ENCODE measurements around the gene SLC25A1. TPM values are rescaled to one million over a fixed set of nuclear protein-coding genes. Genes with fewer than 3 reads are reported as not detected.

SLC25A1 gene
- total and polyA plus RNA-seq, 2 of the 8 experiments (the other 6 are each of a cell fraction or from before 2014, with no cell fraction given), result 110 to 148 TPM

DNA sequence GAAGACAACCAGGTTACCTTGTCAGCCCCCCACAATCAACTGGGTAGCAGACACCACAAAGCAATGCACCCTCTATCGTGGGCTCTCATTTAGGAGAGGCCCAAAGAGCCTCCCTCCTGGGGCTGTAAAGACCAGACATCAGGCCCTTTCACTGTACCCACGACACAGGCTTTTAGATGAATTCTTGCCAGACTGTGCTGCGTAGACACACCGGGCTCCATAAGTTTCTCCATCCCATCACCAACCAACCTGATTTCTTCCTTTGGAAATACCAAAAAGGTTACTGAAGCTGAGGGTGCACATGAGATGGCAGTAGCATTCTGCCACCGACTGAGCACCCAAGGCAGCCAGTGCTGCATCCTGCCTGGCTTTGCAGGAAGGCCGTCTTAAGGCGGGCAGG lies 46.4 kb upstream of the SLC25A1 start:
- H4K20me1 ChIP-seq (replicated peaks in 1 of 2; ENCODE audit: control insufficient read depth in 1 of 2, insufficient read depth in 2 of 2, low read length in 2 of 2), result no peaks in the 10 kb centered on the region
- FAIRE-seq (no peak), DNase-seq (ENCODE audit: low read depth in 1 of 2, low spot score in 2 of 2) (no peak)
- H3K27ac ChIP-seq (ENCODE audit: low read depth, low read length), result no peak overlapping the region
- H2BK5ac ChIP-seq (ENCODE audit: low read depth, low read length), result no peak overlapping the region
- ChIA-PET CTCF (ENCODE audit: partially characterized antibody) (interaction anchor here (1.7 kb wide), 1 partner anchor 11 kb away, joined by 5 read pairs; no protein-coding TSS in a partner anchor), POLR2A (ENCODE audit: partially characterized antibody) (interaction anchor here (1.0 kb wide), 1 partner anchor 67 kb away, joined by 3 read pairs; the partner anchor contains the start of gene CLTCL1)
- no peak overlapping the region for H3K18ac ChIP-seq (ENCODE audit: extremely low read depth, low read length)
- no peaks in the 10 kb centered on the region for H3K23me2 ChIP-seq (ENCODE audit: low read depth, low read length)
- H3K36me3 ChIP-seq (ENCODE audit: control insufficient read depth in 2 of 4, insufficient read depth in 4 of 4, low read length in 3 of 4), result peaks cover 0 to 43% (median 25%) of the 10 kb centered on the region in 4 experiments; a peak in 6 of 8 replicates
- H4K8ac ChIP-seq (ENCODE audit: extremely low read depth, insufficient read depth, low read length), result no peak overlapping the region
- H2AK5ac ChIP-seq (ENCODE audit: low read depth, low read length), result no peak overlapping the region
- no peaks in the 10 kb centered on the region for H3K9me3 ChIP-seq (ENCODE audit: insufficient read depth in 2 of 2, low read depth in 1 of 2, low read length in 1 of 2)
- no peak overlapping the region for H2BK120ac ChIP-seq (replicated peaks; ENCODE audit: low read depth, low read length)
- WGBS, 2 experiments (ENCODE audit: extremely low coverage in 1 of 2, insufficient coverage in 1 of 2, insufficient read length in 1 of 2, insufficient replicate concordance in 2 of 2, low coverage in 1 of 2, low lambda C conversion rate in 2 of 2, missing lambda C conversion rate in 1 of 2), result 88% methylated on average over 7 of the region's 7 CpGs; no CpG with 5 or more reads in 1 of the 2 experiments
- no peak overlapping the region for H2BK12ac ChIP-seq (ENCODE audit: low read depth, low read length)
- H2BK15ac ChIP-seq (ENCODE audit: low read length), result no peak overlapping the region
- H3K27me3 ChIP-seq (replicated peaks in 1 of 4; ENCODE audit: control insufficient read depth in 3 of 4, extremely low read depth in 1 of 4, insufficient read depth in 3 of 4, low read length in 3 of 4), result no peaks in the 10 kb centered on the region
- no peaks in the 10 kb centered on the region for H3K79me2 ChIP-seq (ENCODE audit: control insufficient read depth in 1 of 2, insufficient read depth in 2 of 2, low read length in 2 of 2)
- H3K23ac ChIP-seq (ENCODE audit: insufficient read length), result no peak overlapping the region
- H4K5ac ChIP-seq (ENCODE audit: insufficient read length, low read depth, low read length), result no peak overlapping the region
- H3K9ac ChIP-seq (replicated peaks in 1 of 4; ENCODE audit: extremely low read depth in 1 of 4, low read depth in 3 of 4, low read length in 3 of 4), result no peak overlapping the region
- H3K4ac ChIP-seq (replicated peaks; ENCODE audit: insufficient read length, low read depth, low read length), result no peak overlapping the region
- no peak overlapping the region for H3K4me2 ChIP-seq (ENCODE audit: insufficient read depth in 1 of 2, low read depth in 2 of 2, low read length in 2 of 2)
- H2AFZ ChIP-seq (ENCODE audit: low read length), result no peak overlapping the region
- H4K91ac ChIP-seq (replicated peaks; ENCODE audit: insufficient read length, low read length), result no peak overlapping the region
- H3K79me1 ChIP-seq (ENCODE audit: low read depth, low read length), result no peaks in the 10 kb centered on the region
- H3K4me3 ChIP-seq (ENCODE audit: extremely low read depth in 1 of 4, insufficient read depth in 2 of 4, low read depth in 3 of 4, low read length in 4 of 4), result no peak overlapping the region
- no peaks in the 10 kb centered on the region for H3K4me1 ChIP-seq (replicated peaks in 1 of 4; ENCODE audit: control insufficient read depth in 3 of 4, insufficient read depth in 4 of 4, low read length in 3 of 4)
- no peak overlapping the region for H3K14ac ChIP-seq (ENCODE audit: insufficient read length)
- H3K56ac ChIP-seq (replicated peaks; ENCODE audit: insufficient read length, low read depth, low read length), result no peak overlapping the region
- H2BK20ac ChIP-seq (ENCODE audit: low read length), result no peak overlapping the region
- TF ChIP-seq HDAC2 (IDR thresholded peaks at IDR 0.05; ENCODE audit: borderline replicate concordance in 1 of 2, low read depth in 2 of 2, low read length in 2 of 2) (no peak), EZH2 (IDR thresholded peaks at IDR 0.05; ENCODE audit: low read depth, low read length, severe bottlenecking) (no peak), EGR1 (IDR thresholded peaks at IDR 0.05; ENCODE audit: borderline replicate concordance, low read depth, low read length) (no peak), NRF1 (IDR thresholded peaks at IDR 0.05; ENCODE audit: low read depth, low read length) (no peak), CBX8 (IDR thresholded peaks at IDR 0.05; ENCODE audit: borderline replicate concordance, low read depth, low read length) (no peak), GABPA (IDR thresholded peaks at IDR 0.05; ENCODE audit: borderline replicate concordance, insufficient read depth, low read length) (no peak), FOSL1 (IDR thresholded peaks at IDR 0.05; ENCODE audit: insufficient read depth, low read depth, low read length) (no peak), RFX5 (IDR thresholded peaks at IDR 0.05; ENCODE audit: borderline replicate concordance, low read depth, low read length) (no peak), HDAC6 (IDR thresholded peaks at IDR 0.05; ENCODE audit: low read depth, low read length) (no peak), NANOG (IDR thresholded peaks at IDR 0.05; ENCODE audit: insufficient read depth, low read depth, low read length, poor library complexity, severe bottlenecking) (no peak), EP300 (IDR thresholded peaks at IDR 0.05; ENCODE audit: borderline replicate concordance in 1 of 2, low read depth in 2 of 2, low read length in 2 of 2) (no peak), ASH2L (IDR thresholded peaks at IDR 0.05; ENCODE audit: low read length) (no peak)
- TF ChIP-seq, protein P1, sequence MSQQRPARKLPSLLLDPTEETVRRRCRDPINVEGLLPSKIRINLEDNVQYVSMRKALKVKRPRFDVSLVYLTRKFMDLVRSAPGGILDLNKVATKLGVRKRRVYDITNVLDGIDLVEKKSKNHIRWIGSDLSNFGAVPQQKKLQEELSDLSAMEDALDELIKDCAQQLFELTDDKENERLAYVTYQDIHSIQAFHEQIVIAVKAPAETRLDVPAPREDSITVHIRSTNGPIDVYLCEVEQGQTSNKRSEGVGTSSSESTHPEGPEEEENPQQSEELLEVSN (IDR thresholded peaks at IDR 0.05), result no peak

Measured in H1 (cell line).